ENCODE measurements around the gene PNPLA8.
"Not testable (repeated sequence)": the region's sequence is repeated elsewhere in the genome, so short reads cannot be mapped to it uniquely, and the experiment has no call there.

The PNPLA8 gene, protein sequence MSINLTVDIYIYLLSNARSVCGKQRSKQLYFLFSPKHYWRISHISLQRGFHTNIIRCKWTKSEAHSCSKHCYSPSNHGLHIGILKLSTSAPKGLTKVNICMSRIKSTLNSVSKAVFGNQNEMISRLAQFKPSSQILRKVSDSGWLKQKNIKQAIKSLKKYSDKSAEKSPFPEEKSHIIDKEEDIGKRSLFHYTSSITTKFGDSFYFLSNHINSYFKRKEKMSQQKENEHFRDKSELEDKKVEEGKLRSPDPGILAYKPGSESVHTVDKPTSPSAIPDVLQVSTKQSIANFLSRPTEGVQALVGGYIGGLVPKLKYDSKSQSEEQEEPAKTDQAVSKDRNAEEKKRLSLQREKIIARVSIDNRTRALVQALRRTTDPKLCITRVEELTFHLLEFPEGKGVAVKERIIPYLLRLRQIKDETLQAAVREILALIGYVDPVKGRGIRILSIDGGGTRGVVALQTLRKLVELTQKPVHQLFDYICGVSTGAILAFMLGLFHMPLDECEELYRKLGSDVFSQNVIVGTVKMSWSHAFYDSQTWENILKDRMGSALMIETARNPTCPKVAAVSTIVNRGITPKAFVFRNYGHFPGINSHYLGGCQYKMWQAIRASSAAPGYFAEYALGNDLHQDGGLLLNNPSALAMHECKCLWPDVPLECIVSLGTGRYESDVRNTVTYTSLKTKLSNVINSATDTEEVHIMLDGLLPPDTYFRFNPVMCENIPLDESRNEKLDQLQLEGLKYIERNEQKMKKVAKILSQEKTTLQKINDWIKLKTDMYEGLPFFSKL

DNA sequence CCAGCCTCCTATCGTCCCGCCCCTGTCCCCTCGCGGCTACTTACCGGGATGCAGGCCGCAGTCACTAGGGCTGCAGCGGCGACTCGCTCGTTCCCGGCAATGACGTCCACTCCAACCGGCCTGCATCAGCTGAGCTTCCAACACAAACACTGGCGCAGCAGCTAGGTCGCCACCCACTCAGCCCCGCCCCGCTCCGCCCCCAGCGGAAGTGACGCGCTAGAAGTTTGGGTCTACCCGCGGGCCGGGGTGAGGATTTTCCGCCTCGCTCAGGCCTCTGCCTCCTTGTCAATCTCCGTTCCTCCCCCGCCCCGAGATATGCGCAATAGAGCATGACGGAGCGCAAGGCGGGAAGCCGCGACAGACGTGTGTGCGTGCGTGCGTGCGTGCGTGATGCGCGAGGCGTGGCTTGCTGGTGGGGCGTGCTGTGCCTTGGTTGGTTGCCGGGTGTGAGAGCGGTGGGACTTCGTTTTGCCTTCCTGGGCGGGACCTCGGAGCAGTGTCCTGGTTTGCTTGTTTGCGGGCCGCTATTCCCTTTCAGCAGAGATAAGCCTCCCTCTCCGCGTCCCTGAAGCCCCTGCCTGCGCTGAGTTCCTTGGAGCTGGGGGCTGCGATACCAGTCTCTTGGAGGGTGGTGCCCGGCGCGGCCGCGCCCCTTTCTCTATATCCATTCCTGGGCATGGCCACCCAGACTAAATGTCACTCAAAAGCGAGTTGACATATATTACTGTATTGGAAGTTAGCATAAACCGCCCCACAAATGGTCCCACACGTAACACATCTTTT, at the start of gene PNPLA8:
TSS of gene PNPLA8 (minus strand) at position 151 of the 783 bp plus-strand sequence. CDS start 10,644 bp downstream, outside the sequence.
- DNase-seq = peak; percentile 99

DNA sequence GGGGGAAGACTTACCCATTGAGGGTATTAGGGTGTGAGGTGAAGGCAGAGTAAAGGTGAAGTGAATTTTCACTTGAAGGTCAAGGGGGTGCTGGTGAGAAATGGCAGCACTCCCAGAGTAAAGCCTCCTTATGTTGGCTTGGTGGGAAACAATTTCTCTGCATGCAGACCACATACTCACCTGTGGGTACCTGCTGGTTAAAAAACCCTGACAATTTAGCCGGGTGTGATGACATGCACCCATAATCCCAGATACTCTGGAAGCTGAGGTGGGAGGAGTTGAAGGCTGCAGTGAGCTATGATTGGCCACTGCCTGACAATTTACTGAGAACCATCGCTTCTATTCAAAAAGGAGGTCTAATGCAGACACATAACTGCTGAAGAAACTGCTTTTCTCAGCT, 49.2 kb upstream of the PNPLA8 start:
- DNase-seq = no peak

DNA sequence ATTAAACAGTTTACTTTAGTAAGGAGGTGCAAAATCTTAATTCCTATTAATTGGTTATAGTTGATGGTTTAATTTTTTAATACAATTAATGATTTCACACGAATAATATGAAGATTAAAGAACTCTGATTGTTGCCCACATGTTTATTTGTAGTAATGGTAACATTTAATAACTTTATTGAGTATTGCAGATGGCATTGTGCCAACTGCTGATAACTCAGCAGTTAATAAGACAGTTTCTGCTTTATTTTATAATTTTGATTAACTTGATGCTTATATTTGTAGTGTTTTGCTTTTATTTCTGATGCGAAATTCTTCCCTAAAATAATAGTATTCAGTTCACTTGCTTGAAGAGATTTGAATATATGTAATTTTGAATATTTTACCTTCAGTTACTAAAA, 46.5 kb upstream of the PNPLA8 start:
- DNase-seq = no peak

DNA sequence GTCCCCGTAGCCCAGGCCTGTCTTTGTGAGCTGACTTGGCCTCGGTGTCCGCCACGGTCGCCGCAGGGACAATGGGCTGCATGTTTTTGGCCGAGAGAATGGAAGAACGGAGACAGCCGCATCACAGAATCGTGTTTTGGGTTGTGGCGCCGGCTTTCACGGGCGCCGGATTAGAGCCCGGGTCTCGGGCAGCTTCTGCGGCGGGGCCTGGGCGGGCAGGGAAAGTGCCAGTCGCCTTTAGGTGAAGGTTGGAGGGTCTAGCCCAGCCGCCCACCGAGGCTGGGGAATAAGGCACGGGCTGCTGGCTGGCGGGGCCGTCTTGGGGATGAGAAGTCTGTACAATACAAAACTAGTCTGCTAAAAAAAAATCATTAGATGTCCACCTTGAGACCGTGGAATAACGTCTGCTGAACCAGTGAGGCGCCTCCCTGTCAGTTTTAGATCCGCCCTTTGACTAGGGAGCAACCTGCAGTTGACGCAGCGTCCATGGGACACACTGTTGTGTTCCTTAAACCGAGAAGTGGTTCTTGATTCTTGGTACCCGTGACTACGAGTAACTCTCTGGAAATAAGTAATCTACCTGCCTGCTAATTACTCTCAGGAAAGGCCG, 44.3 kb upstream of the PNPLA8 start:
- DNase-seq = peak; percentile 60

DNA sequence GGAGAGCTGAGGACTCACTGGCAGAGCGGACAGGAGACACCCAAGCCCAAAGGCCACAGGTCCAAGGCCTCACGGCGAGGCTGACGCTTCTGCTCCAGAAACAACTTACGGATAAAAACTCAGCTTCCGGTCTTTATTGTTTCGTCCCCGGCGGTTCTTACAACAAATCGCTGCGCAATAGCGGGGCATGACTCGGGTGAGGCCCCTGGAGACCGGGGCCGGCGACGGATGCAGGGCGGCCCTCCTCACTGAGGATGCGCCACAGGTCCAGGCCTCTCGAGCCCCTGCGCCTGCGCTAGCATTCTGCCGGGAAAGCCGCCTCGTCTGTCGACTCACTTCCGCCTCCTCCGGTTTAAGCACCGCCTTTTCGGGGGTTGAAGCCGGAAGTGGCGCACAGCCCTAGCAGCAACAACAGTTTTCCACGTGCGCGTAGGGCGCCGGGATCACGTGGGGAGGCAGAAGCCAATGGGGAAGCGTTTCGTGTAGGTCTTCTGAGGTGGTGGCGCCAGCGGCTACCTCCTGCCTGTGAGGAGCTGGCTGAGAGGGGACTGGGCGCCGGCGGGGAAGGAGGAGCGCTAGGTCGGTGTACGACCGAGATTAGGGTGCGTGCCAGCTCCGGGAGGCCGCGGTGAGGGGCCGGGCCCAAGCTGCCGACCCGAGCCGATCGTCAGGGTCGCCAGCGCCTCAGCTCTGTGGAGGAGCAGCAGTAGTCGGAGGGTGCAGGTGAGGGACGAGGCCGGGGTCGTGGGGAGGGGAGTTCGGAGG, 43.6 kb upstream of the PNPLA8 start, which contains the start of the genes DNAJB9 and THAP5:
TSS of gene DNAJB9 (plus strand) at position 494 of the 765 bp plus-strand sequence. CDS start 1,853 bp downstream, outside the sequence.
TSS of gene THAP5 (minus strand) at position 326 of the 765 bp plus-strand sequence. CDS start at position 189, 137 bp downstream.
- peak; percentile 100 for DNase-seq

DNA sequence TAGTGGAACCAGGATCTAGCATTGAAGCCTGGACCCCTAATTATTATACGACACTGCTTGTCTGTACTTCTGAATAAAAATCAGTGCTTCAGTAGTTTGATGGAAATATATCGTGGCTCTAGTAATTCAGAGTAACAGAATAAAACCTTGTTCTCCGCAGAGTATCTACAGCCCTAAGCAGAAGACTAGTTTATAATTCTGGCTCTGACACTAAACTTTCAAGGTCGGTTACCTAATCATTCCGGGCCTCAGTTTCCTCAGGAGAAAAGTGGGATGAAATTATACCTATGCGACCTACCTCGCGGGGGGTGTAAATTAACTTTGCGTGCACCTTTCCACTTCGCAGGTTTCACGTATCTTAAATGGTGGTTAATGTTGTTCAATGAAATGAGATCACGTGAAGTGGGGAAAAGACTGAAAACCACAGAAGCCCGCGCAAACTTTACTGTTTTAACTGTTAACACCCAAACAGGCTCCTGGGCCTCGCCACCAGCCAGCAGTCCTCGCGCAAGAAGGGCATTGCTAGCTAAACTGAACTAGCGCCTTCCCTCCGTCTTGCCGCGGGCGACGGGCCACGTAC, 43.0 kb upstream of the PNPLA8 start:
- DNase-seq = no peak

DNA sequence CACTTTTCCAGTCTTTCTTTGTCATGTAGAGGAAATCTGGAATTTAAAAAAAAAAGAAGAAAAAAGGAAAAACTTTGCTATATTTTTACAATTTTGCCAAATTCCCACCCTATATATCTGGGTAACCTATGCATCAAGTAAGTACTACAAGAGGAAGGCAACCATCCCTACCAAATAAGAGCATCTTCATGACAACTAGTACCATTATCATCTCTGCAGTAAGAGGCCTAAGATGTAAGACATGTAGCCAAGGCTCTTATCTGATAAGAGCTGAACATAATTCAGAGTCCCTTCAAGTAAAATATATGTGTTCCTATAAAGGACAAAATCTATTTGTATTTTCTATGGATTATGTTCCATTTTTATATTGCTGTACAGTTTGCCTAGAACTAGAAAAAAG, 40.1 kb upstream of the PNPLA8 start:
- DNase-seq = no peak

DNA sequence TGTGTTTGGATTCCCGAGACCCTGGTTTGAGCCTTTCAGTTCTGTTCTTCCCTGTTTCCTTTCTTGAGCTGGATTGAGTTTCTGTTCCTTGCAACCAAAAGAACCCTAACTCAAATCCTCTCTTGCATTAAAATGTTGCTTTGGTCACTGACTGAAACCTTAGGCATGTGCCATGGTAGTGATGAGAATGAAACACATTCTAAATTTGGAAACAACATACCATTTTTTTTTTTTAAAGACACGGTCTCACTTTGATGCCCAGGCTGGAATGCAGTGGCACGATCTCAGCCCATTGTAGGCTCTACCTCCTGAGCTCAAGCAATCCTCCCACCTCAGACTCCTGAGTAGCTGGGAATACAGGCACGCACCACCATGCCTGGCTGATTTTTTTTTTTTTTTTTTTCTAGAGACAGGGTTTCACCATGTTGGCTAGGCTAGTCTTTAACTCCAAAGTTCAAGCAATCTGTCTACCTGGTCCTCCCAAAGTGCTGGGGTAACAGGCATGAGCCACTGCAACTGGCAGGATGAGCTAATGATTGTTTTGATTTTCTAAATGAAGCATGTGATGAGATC, 35.2 kb upstream of the PNPLA8 start:
- no peak for DNase-seq

DNA sequence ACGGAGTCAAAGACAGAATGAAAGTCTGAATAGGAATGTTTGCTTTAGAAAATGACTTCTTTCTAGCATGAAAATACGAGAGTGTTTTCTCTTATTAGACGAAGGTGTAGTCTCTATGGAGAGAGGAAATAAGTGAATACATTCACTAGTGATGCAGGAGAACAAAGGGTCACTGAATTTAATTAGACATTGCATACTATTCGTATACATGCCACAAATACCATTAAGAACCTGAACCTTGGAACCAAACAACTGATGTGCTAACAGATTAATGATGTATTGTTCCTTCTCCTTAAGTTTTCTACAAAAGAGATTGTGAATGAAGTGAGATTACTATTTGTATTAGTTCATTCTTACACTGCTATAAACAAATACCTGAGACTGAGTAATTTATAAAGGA, 33.3 kb upstream of the PNPLA8 start:
- DNase-seq = no peak

DNA sequence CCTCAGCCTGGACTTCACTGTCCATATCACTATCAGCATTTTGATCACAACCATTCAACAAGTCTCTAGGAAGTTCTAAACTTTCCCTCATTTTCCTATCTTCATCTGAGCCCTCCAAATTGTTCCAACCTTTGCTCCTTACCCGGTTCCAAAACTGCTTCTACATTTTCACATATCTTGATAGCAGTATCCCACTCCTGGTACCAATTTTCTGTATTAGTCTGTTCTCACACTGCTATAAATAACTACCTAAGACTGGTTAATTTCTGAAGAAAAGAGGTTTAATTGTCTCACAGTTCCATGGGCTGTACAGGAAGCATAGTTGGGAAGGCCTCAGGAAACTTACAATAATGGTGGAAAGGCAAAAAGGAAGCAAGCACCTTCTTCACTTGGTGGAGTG, 31.7 kb upstream of the PNPLA8 start:
- no peak for DNase-seq

DNA sequence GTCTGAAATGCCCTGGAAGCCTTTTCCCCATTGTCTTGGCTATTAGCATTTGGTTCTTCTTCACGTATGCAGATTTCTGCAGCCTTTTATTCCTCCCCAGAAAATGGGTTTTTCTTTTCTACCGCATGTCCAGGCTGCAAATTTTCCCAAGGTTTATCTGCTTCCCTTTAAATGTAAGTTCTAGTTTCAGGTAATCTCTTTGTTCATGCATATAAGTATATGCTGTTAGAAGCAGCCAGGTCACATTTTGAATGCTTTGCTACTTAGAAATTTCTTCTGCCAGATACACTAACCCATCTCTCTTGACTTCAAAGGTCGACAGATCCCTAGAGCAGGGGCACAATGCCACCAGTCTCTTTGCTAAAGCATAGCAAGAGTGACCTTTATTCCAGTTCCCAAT, 31.3 kb upstream of the PNPLA8 start:
- DNase-seq = no peak

DNA sequence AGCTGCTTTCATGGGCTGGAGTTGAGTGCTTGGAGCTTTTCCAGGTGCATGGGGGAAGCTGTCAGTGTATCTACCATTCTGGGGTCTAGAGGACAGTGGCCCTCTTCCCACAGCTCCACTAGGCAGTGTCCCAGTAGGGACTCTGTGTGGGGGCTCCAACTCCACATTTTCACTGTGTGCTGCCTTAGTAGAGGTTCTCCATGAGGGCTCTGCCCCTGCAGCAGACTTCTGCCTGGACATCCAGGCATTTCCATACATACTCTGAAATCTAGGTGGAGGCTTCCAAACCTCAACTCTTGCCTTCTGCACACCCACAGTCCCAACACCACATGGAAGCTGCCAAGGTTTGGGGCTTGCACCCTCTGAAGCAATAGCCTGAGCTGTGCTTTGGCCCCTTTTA, 30.7 kb upstream of the PNPLA8 start:
- DNase-seq = not testable (repeated sequence)

DNA sequence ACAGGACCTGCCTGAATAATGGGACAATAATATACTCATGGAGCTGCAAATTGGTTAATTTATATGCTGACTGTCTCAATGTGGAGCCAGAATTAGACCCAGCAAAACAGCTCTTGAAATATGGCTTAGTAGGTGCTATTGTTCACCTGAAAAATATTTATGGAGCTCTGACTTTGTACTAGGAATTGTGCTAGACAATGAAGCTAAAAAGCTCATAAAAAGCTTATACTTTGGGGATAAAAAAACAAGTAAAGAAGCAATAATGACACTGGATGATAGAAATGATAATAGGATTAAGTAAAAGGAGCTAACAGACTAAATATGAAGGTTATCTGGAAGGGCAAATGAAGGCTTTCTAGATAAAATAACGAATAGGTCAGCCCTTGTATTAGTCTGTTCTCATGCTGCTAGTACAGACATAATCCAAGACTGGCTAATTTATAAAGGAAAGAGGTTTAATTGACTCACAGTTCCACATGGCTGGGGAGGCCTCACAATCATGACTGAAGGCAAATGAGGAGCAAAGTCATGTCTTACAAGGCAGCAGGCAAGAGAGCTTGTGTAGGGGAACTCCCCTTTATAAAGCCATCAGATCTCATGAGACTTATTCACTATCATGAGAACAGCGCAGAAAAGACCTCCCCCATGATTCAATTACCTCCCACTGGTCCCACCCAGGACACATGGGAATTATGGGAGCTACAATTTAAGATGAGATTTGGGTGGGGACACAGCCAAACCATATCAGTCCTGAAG, 22.4 kb upstream of the PNPLA8 start:
- DNase-seq = not testable (repeated sequence)

DNA sequence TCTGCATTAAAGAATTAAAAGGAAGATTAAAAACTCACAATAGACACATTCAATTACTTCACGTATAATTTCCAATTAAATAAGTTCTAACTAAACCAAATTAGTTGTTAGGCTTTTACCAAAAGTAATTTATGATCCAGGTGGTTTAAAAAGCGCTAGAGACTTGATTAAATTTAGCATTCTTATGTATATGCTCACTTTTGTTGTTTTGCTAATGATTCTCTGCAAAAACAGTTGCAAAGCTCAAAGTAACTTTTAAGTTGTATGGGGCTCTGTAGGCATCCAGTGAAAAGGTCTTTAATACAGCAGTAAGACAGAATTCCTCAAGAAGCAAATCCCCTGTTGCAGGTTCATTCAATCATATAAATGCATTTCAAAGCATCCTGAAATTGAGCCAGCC, 15.5 kb upstream of the PNPLA8 start:
- DNase-seq = no peak

DNA sequence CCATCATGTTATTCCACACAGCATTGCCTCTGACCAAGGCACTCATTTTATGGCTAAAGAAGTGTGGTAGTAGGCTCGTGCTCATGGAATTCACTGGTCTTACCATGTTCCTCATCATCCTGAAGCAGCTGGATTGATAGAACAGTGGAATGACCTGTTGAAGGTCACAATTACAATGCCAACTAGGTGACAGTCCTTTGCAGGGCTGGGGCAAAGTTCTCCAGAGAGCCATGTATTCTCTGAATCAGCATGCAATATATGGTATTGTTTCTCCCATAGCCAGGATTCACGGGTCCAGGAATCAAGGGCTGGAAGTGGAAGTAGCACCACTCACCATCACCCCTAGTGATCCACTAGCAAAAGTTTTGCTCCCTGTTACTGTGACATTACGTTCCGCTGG, 12.8 kb upstream of the PNPLA8 start:
- DNase-seq = not testable (repeated sequence)

DNA sequence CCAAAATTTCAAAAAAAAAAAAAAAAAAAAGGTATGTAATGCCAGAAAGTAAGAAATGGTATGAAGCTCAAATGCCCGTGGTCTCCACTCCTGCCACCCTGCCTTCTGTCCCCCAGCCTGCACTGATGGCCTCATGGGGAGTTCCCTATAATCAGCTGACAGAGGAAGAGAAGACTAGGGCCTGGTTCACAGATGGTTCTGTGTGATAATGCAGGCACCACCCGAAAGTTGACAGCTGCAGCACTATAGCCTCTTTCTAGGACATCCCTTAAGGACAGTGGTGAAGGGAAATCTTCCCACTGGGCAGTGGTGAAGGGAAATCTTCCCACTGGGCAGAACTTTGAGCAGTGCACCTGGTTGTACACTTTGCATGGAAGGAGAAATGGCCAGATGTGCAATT, 12.3 kb upstream of the PNPLA8 start:
- DNase-seq = not testable (repeated sequence)

DNA sequence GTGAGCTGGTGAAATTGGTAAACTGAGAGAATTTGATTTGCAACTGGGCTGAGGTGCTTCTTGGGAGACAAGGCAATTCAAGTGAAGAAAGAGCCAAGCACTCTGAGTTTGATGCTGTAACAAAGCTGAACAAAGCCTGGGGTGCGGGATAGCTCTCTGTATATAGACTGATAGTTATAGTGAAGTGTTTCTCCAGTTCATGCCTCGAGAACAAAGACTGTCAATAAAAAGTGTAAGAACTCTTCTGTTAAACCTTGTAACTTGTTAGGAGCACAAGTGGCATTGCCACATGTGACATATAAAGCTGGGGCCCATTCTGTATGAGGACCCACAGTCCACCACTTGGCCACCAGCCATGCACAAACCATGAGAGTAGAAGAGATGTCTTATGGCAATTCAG, 11.3 kb upstream of the PNPLA8 start:
- DNase-seq = no peak

DNA sequence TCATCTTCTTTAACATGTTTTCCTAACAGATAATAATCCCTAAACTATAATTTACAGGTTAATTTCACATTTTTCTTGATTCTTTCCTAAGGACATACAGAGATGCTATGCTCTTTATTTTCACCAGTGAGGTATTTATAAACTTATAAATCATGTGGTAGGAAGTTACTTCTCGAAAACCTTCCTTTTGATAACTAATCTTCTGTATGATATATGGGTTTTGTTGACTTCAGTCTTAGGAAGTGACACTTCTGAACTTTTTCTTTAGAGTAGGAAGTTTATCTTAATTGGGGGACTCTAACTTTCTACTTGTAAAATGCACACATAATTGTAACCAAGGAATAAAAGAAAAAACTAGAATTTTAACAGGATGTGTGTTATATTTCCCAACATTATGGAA, 9.8 kb upstream of the PNPLA8 start:
- no peak for DNase-seq

DNA sequence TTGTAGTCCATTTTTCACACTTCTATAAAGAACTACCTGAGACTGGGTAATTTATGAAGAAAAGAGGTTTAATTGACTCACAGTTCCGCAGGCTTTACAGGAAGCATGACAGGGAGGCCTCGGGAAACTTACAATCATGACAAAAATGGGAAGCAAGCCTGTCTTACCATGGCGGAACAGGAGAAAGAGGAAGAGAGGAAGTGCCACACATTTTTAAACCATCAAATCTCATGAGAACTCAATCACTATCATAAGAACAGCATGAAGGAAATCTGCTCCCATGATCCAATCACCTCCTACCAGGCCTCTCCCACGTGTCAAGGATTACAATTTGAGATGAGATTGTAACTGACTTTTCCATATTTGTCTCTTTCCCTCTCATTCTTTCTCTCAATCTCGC, 9.3 kb upstream of the PNPLA8 start:
- DNase-seq = no peak

DNA sequence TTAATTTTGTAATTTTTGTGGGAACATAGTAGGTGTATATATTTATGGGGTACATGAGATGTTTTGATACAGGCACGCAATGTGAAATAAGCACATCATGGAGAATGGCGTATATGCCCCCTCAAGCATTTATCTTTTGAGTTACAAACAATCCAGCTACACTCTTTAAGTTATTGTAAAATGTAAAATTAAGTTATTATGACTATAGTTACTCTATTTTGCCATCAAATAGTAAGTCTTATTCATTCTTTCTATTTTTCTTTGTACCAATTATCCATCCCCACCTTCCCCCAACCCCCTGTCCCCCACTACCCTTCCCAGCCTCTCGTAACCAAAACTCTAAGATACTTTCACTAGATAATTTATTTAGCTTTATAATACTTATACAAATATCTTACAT, 7.8 kb upstream of the PNPLA8 start:
- DNase-seq = no peak

All from activated CD4-positive, alpha-beta T cell treated with anti-CD3 and anti-CD28 coated beads, Interleukin-2, amount 50 U/mL, for 16 hours (primary cell).